Esophagus squamous epithelium (tissue), 4 donors: ENCODE data around the gene HTR3E.

ENCODE experiments used
- POLR2A ChIP-seq, 4 donors: fragments of 450-650 bp; IDR thresholded peaks; one replicate each; pipeline ENCODE4 v1.6.1; 2017; ENCODE audit warnings: antibody characterized with exemption in 4 of 4, mild to moderate bottlenecking in 4 of 4, moderate library complexity in 3 of 4
- TF ChIP-seq, protein P1 (sequence below), 6 experiments: fragments of 450-650 bp in 4 of 6; fragments of 200-600 bp in 2 of 6; sonication (generic) in 2 of 6; IDR thresholded peaks; one replicate each; pipeline ENCODE4 v1.5.1; 2016 to 2019; ENCODE audit warnings: antibody characterized with exemption in 6 of 6, mild to moderate bottlenecking in 4 of 6, moderate library complexity in 4 of 6

DNA sequence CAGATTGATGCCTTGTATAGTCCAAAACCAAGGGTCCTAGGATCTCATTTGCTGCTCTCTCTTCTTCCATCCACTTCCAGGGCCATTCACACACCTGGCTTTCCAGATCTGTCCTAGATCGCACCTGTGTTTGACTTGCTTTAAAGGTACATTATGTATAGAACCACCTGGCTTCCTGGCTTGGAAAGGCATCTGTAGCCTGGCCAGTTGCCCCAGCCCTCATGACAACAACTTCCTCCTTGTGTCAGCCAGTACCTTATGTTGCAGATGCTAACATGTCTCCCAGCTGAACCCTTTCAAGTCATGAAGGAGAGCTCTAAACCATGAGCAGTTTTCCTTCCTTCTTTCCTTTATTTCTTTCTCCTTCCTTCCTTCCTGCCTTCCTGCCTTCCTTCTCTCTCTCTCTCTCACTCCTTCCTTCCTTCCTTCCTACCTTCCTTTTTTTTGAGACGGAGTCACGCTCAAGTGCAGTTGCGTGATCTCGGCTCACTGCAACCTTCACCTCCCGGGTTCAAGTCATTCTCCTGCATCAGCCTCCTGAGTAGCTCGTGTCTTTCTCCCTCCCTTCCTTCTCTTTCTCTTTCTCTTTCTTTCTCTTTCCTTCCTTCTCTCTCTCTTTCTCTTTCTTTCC, 46.5 kb upstream of the HTR3E start:
- TF ChIP-seq, protein P1, sequence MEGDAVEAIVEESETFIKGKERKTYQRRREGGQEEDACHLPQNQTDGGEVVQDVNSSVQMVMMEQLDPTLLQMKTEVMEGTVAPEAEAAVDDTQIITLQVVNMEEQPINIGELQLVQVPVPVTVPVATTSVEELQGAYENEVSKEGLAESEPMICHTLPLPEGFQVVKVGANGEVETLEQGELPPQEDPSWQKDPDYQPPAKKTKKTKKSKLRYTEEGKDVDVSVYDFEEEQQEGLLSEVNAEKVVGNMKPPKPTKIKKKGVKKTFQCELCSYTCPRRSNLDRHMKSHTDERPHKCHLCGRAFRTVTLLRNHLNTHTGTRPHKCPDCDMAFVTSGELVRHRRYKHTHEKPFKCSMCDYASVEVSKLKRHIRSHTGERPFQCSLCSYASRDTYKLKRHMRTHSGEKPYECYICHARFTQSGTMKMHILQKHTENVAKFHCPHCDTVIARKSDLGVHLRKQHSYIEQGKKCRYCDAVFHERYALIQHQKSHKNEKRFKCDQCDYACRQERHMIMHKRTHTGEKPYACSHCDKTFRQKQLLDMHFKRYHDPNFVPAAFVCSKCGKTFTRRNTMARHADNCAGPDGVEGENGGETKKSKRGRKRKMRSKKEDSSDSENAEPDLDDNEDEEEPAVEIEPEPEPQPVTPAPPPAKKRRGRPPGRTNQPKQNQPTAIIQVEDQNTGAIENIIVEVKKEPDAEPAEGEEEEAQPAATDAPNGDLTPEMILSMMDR (IDR thresholded peaks at IDR 0.05) = no peak
- no peak for TF ChIP-seq POLR2A (IDR thresholded peaks at IDR 0.05)
